NOMO-1 treated with dmso at 0.1 percent for 144 hours (cell line): ENCODE results near the gene CYB561D1.

Experiments used
- DNase-seq: peaks from one replicate; lab custom pipeline; 2025; ENCODE audit not compliant: unreplicated experiment; lab: John Stamatoyannopoulos, UW

CYB561D1 gene

GRCh38 chr1:109546311-109547109 lies 52.6 kb downstream of the CYB561D1 start:
- DNase-seq: peak; percentile 87

DNA sequence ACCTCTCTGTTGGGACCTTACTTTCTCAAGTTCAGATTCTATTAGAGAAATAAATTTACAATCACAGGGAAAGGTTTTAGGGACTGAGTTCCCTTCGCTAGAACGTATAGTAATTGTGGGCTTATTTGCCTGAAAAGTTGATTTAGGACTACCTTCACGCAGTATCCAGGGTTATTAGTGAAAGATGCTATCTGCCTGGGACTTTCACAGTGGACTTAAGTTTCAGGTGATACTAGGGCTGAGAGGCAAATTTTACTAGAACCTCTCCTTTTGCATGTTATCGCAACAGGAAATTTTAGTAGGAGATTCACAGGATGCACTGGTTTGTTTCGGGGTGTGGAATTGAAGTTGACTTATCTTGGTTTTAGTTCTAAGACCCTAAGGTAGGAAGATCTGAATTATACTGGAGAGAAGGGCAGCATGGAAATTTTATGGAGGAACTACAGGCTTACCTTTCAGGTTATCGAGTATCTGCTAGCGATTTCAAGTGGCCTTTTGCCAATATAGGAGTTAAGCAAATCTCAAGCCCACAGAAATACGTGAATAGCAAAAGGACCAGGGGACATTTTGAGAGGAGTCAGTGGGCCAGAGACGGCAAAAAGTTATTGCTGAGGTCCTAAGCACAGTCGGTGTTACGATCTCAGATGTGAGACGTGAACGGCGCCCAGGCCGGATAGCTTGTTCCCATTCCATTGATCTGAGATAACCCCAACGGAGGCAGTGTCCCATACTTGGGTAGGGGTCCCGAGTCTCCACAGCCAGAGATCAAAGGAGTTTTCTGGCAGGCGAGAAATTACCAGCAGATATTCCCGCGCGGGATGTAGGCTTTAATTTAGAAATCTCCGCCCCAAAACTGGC lies 53.8 kb downstream of the CYB561D1 start:
- DNase-seq: peak; percentile 31

- peak; percentile 95 for DNase-seq
These were observed 54.7 kb downstream of the CYB561D1 start, which contains the start of gene GNAI3 for GRCh38 chr1:109548321-109549267. Gene GNAI3 (plus strand): TSS chr1:109548615. CDS start chr1:109548721, 106 bp downstream.
